ENCODE measurements around the gene CRTAC1. TPM values are rescaled to one million over a fixed set of nuclear protein-coding genes. Genes with fewer than 3 reads are reported as not detected.

Gene CRTAC1
- total RNA-seq, 1 donor: not detected

GRCh38 chr10:97870990-97871389 lies 159.4 kb downstream of the CRTAC1 start:
- peaks cover 36% of the 10 kb centered on the region for H3K27me3 ChIP-seq (ENCODE audit: insufficient read depth, low read length)
- peaks cover 8% of the 10 kb centered on the region for H3K4me1 ChIP-seq (ENCODE audit: insufficient read depth, low read length)
- no peak overlapping the region for H3K27ac ChIP-seq (ENCODE audit: low read depth, low read length)
- no peak overlapping the region for H3K4me2 ChIP-seq (ENCODE audit: insufficient read depth, low read length)
- no peak overlapping the region for H3K4me3 ChIP-seq (ENCODE audit: insufficient read depth, low read length)
- H3K36me3 ChIP-seq (ENCODE audit: insufficient read depth, low read length): no peaks in the 10 kb centered on the region
- H3K79me2 ChIP-seq (ENCODE audit: insufficient read depth, low read length): no peaks in the 10 kb centered on the region
- no peak overlapping the region for H2AFZ ChIP-seq (ENCODE audit: low read length)
- DNase-seq (ENCODE audit: insufficient read length, low spot score, missing footprints): no peak
- H4K20me1 ChIP-seq (ENCODE audit: insufficient read depth, low read length): no peaks in the 10 kb centered on the region
- no peaks in the 10 kb centered on the region for H3K9me3 ChIP-seq (ENCODE audit: low read depth, low read length)
- no peak for TF ChIP-seq CTCF (IDR thresholded peaks at IDR 0.05; ENCODE audit: extremely low read depth, low read depth, low read length)

- H3K27me3 ChIP-seq (ENCODE audit: insufficient read depth, low read length): peaks cover 33% of the 10 kb centered on the region
- peak overlapping the region; percentile 55 for H2AFZ ChIP-seq (ENCODE audit: low read length)
- no peaks in the 10 kb centered on the region for H3K9me3 ChIP-seq (ENCODE audit: low read depth, low read length)
- peaks cover 8% of the 10 kb centered on the region for H3K4me1 ChIP-seq (ENCODE audit: insufficient read depth, low read length)
- no peaks in the 10 kb centered on the region for H4K20me1 ChIP-seq (ENCODE audit: insufficient read depth, low read length)
- no peak overlapping the region for H3K4me3 ChIP-seq (ENCODE audit: insufficient read depth, low read length)
- peak; percentile 99 for DNase-seq (ENCODE audit: insufficient read length, low spot score, missing footprints)
- H3K79me2 ChIP-seq (ENCODE audit: insufficient read depth, low read length): no peaks in the 10 kb centered on the region
- H3K36me3 ChIP-seq (ENCODE audit: insufficient read depth, low read length): no peaks in the 10 kb centered on the region
- H3K27ac ChIP-seq (ENCODE audit: low read depth, low read length): no peak overlapping the region
- peak; percentile 81 for TF ChIP-seq CTCF (IDR thresholded peaks at IDR 0.05; ENCODE audit: extremely low read depth, low read depth, low read length)
- H3K4me2 ChIP-seq (ENCODE audit: insufficient read depth, low read length): peak overlapping the region; percentile 9
These were observed 161.1 kb downstream of the CRTAC1 start for GRCh38 chr10:97869091-97870042.

GRCh38 chr10:97868134-97868685 lies 162.2 kb downstream of the CRTAC1 start:
- Histone ChIP-seq H3K4me2 (ENCODE audit: insufficient read depth, low read length) (no peak overlapping the region), H3K27ac (ENCODE audit: low read depth, low read length) (no peak overlapping the region), H3K27me3 (ENCODE audit: insufficient read depth, low read length) (peaks cover 22% of the 10 kb centered on the region), H2AFZ (ENCODE audit: low read length) (no peak overlapping the region), H3K79me2 (ENCODE audit: insufficient read depth, low read length) (no peaks in the 10 kb centered on the region), H3K4me3 (ENCODE audit: insufficient read depth, low read length) (no peak overlapping the region), H3K4me1 (ENCODE audit: insufficient read depth, low read length) (peaks cover 8% of the 10 kb centered on the region), H3K9me3 (ENCODE audit: low read depth, low read length) (no peaks in the 10 kb centered on the region), H3K36me3 (ENCODE audit: insufficient read depth, low read length) (no peaks in the 10 kb centered on the region), H4K20me1 (ENCODE audit: insufficient read depth, low read length) (no peaks in the 10 kb centered on the region)
- TF ChIP-seq CTCF (IDR thresholded peaks at IDR 0.05; ENCODE audit: extremely low read depth, low read depth, low read length): no peak
- DNase-seq (ENCODE audit: insufficient read length, low spot score, missing footprints): peak; percentile 32

GRCh38 chr10:97867220-97867800 lies 163.1 kb downstream of the CRTAC1 start:
- TF ChIP-seq CTCF (IDR thresholded peaks at IDR 0.05; ENCODE audit: extremely low read depth, low read depth, low read length): no peak
- H3K4me2 ChIP-seq (ENCODE audit: insufficient read depth, low read length): no peak overlapping the region
- H3K9me3 ChIP-seq (ENCODE audit: low read depth, low read length): no peaks in the 10 kb centered on the region
- peak; percentile 75 for DNase-seq (ENCODE audit: insufficient read length, low spot score, missing footprints)
- no peak overlapping the region for H3K4me3 ChIP-seq (ENCODE audit: insufficient read depth, low read length)
- no peak overlapping the region for H2AFZ ChIP-seq (ENCODE audit: low read length)
- no peaks in the 10 kb centered on the region for H3K36me3 ChIP-seq (ENCODE audit: insufficient read depth, low read length)
- H3K27me3 ChIP-seq (ENCODE audit: insufficient read depth, low read length): peaks cover 27% of the 10 kb centered on the region
- peaks cover 8% of the 10 kb centered on the region for H3K4me1 ChIP-seq (ENCODE audit: insufficient read depth, low read length)
- no peaks in the 10 kb centered on the region for H4K20me1 ChIP-seq (ENCODE audit: insufficient read depth, low read length)
- H3K79me2 ChIP-seq (ENCODE audit: insufficient read depth, low read length): no peaks in the 10 kb centered on the region
- no peak overlapping the region for H3K27ac ChIP-seq (ENCODE audit: low read depth, low read length)

All from osteoblast (primary cell).